Mucosa of stomach (tissue), 1 donor: ENCODE data around the gene PCGF5.
"Not testable (repeated sequence)": the region's sequence is repeated elsewhere in the genome, so short reads cannot be mapped to it uniquely, and the experiment has no call there.

Experiments
- H3K27me3 ChIP-seq: one replicate; pipeline ENCODE4 v1.7.0; 2013; ENCODE audit warnings: mild to moderate bottlenecking, low read length; ENCODE audit not compliant: control insufficient read depth, insufficient read depth
- H3K36me3 ChIP-seq: one replicate; pipeline ENCODE4 v1.7.0; 2013; ENCODE audit warnings: low read length; ENCODE audit not compliant: control insufficient read depth, insufficient read depth
- H3K4me1 ChIP-seq: one replicate; pipeline ENCODE4 v1.7.0; 2013; ENCODE audit warnings: mild to moderate bottlenecking, low read length; ENCODE audit not compliant: control insufficient read depth, insufficient read depth
- H3K4me3 ChIP-seq: one replicate; pipeline ENCODE4 v1.7.0; 2013; ENCODE audit warnings: low read length
- H3K9ac ChIP-seq: one replicate; pipeline ENCODE4 v1.7.0; 2013; ENCODE audit warnings: mild to moderate bottlenecking, low read length, moderate library complexity
- H3K9me3 ChIP-seq: one replicate; pipeline ENCODE4 v1.7.0; 2013; ENCODE audit warnings: mild to moderate bottlenecking, low read length, moderate library complexity; ENCODE audit not compliant: control insufficient read depth
- donor health status: Pancreatic carcinoma.

PCGF5 gene

DNA sequence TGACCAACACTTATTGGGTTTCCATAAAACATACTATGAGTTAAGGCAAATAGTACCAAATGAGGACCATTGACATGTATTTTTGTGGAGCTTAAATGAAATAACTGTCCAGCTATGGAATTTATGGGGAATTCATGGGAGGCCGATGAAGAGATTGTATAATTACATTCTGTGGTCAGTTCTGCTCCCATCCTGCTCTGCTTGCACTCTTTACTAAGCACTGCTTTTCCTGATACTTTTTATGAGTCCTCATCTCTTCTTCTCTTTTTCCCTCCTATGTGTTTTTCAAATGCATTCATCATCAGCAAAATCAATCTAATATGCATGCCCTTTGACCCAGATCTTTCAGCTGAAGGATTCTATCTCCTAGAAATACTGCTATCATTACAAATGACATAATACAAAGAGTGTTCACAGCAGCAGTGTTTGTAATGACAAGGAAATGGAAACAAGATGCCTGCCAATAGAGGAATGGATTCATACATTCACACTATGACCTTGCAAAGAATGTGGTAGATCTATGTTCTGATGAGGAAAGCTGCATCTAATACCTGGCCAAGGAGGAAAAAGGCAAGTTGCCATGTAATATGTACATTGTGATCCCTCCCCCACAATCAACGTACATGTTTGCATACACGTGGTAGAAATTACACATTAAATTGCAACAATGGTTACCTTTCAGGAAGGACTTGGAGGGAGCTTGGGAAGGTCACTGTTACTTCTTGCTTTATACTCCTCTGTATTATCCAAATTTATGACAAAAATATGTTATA, 73.9 kb downstream of the PCGF5 start:
- Histone ChIP-seq H3K4me3 (no peak overlapping the region), H3K27me3 (no peaks in the 10 kb centered on the region), H3K9ac (no peak overlapping the region)

GRCh38 chr10:91295346-91295745, 74.9 kb downstream of the PCGF5 start:
- no peaks in the 10 kb centered on the region for H3K36me3 ChIP-seq
- H3K4me3 ChIP-seq = no peak overlapping the region
- peaks cover 13% of the 10 kb centered on the region for H3K4me1 ChIP-seq
- H3K9ac ChIP-seq = no peak overlapping the region
- H3K9me3 ChIP-seq = no peaks in the 10 kb centered on the region
- no peaks in the 10 kb centered on the region for H3K27me3 ChIP-seq

More for the DNA sequence above, 73.9 kb downstream of the PCGF5 start:
- no peaks in the 10 kb centered on the region for H3K36me3 ChIP-seq
- H3K4me1 ChIP-seq = peaks cover 13% of the 10 kb centered on the region
- H3K9me3 ChIP-seq = no peaks in the 10 kb centered on the region

- Histone ChIP-seq H3K36me3 (no peaks in the 10 kb centered on the region), H3K9me3 (no peaks in the 10 kb centered on the region), H3K4me1 (peaks cover 13% of the 10 kb centered on the region), H3K27me3 (no peaks in the 10 kb centered on the region), H3K9ac (no peak overlapping the region), H3K4me3 (no peak overlapping the region)
Observed at GRCh38 chr10:91296471-91296870, 76.0 kb downstream of the PCGF5 start.

DNA sequence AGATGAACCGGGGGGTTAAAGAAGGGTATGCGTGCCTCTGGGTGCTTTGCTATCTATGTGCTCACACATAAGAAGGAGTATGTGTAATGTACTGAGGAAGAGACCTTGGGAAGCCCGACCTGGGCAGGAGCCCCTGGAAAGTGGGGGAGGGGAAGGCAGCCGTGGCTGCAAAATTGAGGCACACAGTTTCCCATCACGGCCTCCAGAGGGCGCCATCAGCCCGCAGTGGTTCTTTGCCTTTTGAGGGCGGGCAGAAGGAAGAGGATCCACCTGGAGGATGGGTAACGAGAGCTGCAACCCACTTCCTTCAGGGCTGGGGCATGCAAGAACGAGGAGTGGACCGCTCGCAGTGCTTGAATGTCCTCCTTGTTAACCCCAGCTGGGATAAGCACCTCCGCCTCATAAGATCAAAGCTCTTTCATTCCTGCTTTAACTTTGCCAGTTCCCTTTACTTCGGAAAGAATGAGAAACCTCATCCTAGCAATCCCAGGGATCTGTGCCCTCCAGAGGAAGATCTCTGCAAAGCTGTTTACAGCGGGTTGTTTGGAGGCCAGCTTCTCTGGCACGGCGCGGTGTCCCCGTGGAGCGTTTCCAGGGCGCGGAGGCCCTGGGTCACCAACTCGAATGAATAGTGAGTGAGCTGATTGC, 77.9 kb downstream of the PCGF5 start:
- H3K27me3 ChIP-seq = no peaks in the 10 kb centered on the region
- H3K4me3 ChIP-seq = peak overlapping the region; percentile 15
- H3K9ac ChIP-seq = peak overlapping the region; percentile 41
- H3K36me3 ChIP-seq = no peaks in the 10 kb centered on the region
- peaks cover 13% of the 10 kb centered on the region for H3K4me1 ChIP-seq
- H3K9me3 ChIP-seq = no peaks in the 10 kb centered on the region

DNA sequence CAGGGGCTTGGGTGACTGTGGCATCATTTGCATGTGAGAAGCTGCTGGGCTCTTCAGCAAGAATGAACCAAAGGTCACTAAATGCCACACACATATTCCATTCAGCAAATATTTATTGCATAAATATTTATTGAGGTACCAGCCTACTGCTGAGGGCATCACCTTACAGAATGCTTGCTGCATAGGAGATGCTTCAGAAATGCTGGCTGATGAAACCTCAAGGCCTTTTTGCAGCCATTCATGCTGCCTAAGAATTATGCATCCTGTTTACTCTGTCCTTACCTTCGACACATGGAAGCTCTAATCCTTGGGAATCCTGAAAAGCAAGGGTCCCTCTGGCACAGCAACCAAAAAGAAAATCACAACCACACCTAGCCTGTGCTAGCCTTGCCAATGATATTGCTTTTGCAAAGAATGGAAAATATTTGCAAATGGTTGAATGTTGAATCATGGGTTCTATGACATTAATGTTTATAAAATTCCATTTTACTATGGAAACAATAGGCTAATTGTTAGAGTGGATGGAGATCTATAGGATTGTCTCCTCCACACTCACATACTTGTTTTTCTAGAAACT, 79.6 kb downstream of the PCGF5 start:
- Histone ChIP-seq H3K9me3 (no peaks in the 10 kb centered on the region), H3K4me3 (no peak overlapping the region), H3K27me3 (no peaks in the 10 kb centered on the region), H3K4me1 (peaks cover 13% of the 10 kb centered on the region), H3K36me3 (no peaks in the 10 kb centered on the region), H3K9ac (no peak overlapping the region)

DNA sequence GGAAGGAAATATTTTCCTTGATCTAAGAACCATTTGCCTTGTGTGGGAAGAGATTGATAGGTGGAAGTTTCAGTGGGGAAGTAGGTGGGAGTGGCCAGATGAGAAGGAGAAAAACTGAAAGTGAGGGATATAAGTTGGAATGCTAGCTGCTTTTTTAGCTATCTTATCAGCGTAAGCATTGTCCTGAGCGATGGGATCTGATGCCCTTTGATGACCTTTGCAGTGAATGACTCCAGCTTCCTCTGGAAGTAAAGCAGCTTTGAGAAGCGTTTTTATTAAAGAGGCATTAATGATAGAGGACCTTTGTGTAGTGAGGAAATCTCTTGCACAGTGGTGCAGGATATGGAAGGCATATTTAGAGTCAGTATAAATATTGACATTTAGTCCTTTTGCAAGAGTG, 82.5 kb downstream of the PCGF5 start:
- not testable (repeated sequence) for H3K36me3 ChIP-seq, H3K9ac ChIP-seq, H3K27me3 ChIP-seq, H3K9me3 ChIP-seq, H3K4me3 ChIP-seq
- H3K4me1 ChIP-seq = peaks cover 11% of the 10 kb centered on the region

DNA sequence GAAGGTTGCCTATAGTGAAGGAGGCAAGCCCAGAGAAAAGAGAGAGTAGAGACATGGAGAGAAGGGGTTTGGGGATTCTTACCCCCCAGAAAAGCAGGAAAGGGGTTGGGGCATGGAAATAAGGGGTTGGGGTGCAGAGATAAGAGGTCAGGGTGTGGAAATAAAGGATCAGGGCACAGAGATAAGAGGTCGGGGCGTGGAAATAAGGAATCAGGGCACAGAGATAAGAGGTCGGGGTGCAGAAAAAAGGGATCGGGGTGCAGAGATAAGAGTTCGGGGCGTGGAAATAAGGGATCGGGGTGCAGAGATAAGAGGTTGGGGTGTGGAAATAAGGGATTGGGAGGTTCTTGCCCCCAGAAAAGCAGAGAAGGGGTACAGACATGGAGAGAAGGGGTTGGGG, 85.5 kb downstream of the PCGF5 start:
- H3K27me3 ChIP-seq, H3K36me3 ChIP-seq, H3K9me3 ChIP-seq, H3K9ac ChIP-seq, H3K4me1 ChIP-seq, H3K4me3 ChIP-seq: not testable (repeated sequence)

GRCh38 chr10:91307489-91307888, 87.0 kb downstream of the PCGF5 start:
- no peaks in the 10 kb centered on the region for H3K4me1 ChIP-seq
- no peaks in the 10 kb centered on the region for H3K27me3 ChIP-seq
- H3K36me3 ChIP-seq = no peaks in the 10 kb centered on the region
- H3K9me3 ChIP-seq = no peaks in the 10 kb centered on the region
- no peak overlapping the region for H3K4me3 ChIP-seq
- H3K9ac ChIP-seq = no peak overlapping the region

GRCh38 chr10:91309711-91310110, 89.2 kb downstream of the PCGF5 start:
- H3K4me3 ChIP-seq = no peak overlapping the region
- H3K36me3 ChIP-seq = no peaks in the 10 kb centered on the region
- H3K4me1 ChIP-seq = no peaks in the 10 kb centered on the region
- H3K9me3 ChIP-seq = no peaks in the 10 kb centered on the region
- no peak overlapping the region for H3K9ac ChIP-seq
- H3K27me3 ChIP-seq = no peaks in the 10 kb centered on the region

DNA sequence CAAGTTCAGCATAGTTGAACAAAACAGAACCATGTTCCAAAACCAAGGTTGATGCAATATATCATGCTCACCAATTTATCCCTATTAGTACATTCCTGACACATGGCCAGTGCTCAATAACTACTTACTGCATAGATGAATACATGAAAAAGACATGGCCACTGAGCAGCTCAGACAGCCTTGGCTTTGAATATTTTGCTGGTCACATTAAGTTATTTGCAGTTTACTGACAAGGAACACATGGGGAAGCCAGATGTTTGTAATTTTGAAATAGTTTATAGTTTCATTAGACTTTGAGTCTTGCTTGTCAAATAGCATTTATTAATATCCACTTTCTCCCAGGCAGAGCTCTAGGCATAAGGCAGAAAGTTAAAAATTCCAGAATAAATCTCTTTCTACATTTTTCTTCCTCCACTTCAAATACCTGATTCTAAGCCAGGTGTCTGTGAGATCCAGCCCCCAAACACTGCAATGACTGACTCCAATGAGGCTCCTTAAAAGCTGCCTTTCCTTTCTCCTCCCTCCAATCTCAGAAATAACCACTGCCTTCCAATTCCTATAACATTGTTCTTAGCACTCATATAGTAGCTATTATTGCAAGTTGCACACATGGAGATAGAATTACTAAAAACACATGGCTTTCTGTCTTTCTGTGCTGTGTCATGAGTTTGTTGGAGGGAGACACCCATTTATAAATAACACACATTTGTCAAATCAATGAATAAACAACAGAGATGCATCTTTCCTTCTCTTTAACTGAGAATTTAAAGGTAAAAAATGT, 91.3 kb downstream of the PCGF5 start:
- Histone ChIP-seq H3K4me3 (no peak overlapping the region), H3K4me1 (no peaks in the 10 kb centered on the region), H3K9ac (no peak overlapping the region), H3K27me3 (no peaks in the 10 kb centered on the region), H3K36me3 (no peaks in the 10 kb centered on the region), H3K9me3 (no peaks in the 10 kb centered on the region)

- no peak overlapping the region for H3K4me3 ChIP-seq
- no peaks in the 10 kb centered on the region for H3K27me3 ChIP-seq
- H3K4me1 ChIP-seq = no peaks in the 10 kb centered on the region
- no peaks in the 10 kb centered on the region for H3K36me3 ChIP-seq
- no peak overlapping the region for H3K9ac ChIP-seq
- no peaks in the 10 kb centered on the region for H3K9me3 ChIP-seq
Observed at GRCh38 chr10:91312382-91312733, 91.9 kb downstream of the PCGF5 start.
